Activated CD4-positive, alpha-beta T cell treated with anti-CD3 and anti-CD28 coated beads, Interleukin-2, amount 50 U/mL, for 4 hours (primary cell): ENCODE data around the gene ZKSCAN4.

ENCODE experiments used
- DNase-seq, 2 experiments: peaks; one replicate each; pipeline ENCODE4 v3.0.0-alpha.2; 2020

The ZKSCAN4 gene

GRCh38 chr6:28245206-28245941 is 6.7 kb downstream of the ZKSCAN4 start:
- DNase-seq: no peak

- no peak for DNase-seq
Observed at GRCh38 chr6:28243946-28244345, 8.1 kb downstream of the ZKSCAN4 start.

GRCh38 chr6:28240471-28240870 is 11.6 kb downstream of the ZKSCAN4 start:
- no peak for DNase-seq

DNA sequence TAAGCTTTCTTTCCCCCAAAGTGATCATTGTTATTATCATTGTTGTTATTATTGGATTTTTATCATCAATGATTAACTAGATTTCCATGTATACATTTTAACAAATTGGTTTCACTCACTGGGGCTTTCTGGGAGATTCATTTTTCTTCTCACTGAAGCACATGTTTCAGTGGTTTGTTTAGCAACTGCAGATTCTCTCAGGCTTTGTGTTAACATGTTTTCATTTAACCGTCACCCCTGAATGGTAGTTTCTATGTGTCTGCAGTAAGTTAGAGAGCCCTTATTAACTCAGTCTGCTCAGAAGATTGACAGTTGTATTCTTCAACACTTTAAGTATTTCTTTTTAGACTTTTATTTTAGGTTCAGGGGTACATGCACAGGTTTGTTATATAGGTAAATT is 12.4 kb downstream of the ZKSCAN4 start:
- DNase-seq: no peak

- no peak for DNase-seq
Observed at GRCh38 chr6:28235912-28236452, 16.1 kb downstream of the ZKSCAN4 start.

DNA sequence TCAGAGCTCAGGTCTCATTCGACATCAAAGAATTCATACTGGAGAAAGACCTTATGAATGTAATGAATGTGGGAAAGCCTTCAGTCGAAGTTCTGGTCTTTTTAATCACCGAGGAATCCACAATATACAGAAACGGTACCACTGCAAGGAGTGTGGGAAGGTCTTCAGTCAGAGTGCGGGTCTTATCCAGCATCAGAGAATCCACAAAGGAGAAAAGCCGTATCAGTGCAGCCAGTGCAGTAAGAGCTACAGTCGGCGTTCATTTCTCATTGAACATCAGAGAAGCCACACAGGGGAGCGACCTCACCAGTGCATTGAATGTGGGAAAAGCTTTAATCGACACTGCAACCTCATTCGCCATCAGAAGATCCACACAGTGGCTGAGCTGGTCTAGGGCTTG is 19.3 kb downstream of the ZKSCAN4 start:
- DNase-seq: no peak

GRCh38 chr6:28226460-28226859 is 25.6 kb downstream of the ZKSCAN4 start:
- no peak for DNase-seq

GRCh38 chr6:28225056-28225834 is 26.8 kb downstream of the ZKSCAN4 start, which contains the start of gene ZSCAN9:
Gene ZSCAN9, plus strand, starts transcription at chr6:28225275. Its CDS starts 1,810 bp downstream, at chr6:28227085.
- DNase-seq: no peak

DNA sequence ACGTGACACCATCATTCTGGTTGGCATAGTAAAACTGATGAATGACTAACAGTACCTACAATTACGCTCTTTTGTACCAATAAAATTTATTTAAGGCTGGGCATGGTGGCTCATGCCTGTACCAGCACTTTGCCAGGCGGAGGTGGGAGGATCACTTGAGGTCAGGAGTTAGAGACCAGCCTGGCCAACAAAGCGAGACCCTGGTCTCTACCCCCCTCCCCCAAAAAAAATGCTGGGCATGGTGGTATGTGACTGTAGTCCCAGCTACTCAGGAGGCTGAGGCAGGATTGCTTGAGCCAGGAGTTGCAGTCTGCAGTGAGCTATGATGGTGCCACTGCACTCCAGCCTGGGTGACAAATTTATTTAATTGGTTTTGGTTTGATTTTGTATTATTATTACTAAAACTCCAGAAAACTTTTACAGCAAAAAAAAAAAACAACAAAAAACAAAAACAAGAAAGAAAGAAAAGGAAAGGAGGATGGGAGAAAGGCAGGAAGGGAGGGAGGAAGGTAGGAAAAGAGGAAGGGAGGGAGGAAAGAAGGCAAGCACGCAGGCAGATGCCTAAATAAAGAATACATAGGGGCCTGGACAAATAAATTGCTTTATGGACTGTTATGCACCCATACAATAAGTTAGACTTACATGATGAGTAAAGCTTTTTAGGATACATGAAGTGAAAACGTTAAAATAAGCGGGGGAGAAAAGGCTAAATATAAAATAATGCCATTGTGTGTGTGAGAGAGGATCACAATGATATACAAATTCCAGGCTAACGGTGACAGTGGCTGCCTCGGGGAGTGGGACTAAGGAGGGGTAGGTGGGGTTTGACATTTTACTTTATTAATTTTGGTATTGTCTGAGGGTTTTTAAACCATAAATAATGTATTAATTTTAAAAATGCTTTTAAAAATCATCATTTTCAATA is 27.7 kb downstream of the ZKSCAN4 start:
- no peak for DNase-seq

DNA sequence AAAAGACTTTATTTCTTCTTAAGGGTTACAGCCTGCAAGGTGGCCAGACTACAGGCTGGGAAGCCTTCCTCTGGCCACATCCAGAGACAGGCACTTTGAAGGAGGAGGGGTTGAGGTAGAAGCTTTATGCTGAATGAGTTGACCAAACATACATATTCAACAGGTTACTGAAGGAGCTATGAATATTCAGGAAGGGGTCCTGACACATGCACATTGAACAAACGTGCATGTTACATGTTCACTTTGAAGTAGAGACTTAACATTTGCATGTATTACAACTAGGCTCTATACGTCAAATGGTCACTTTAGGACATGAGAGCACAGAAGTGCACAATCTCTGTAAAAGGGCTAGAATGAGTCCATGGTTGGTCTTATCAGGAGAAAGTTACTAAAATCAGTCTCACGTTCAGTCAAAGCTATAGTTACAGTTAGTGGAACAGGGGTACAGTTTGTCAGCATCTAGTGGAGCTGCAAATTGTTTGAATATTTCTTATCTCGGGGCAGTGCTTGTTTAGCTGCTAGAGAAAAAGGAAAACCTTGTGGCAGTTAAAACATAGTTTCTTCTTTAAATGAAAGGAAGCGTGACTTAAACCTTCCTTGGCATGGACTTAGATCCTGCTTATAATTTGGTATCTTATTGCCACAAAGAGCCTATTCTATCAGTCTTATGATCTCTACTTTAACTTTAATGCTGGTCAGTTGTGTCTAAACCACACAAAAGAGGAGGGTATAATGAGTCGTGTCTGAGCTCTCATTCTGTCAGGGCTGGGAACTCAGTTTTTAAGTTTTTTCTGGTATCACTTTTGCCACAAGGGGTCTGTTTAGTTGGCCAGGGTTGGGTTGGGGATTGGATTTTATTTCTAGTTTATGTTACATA is 31.6 kb downstream of the ZKSCAN4 start:
- no peak for DNase-seq

DNA sequence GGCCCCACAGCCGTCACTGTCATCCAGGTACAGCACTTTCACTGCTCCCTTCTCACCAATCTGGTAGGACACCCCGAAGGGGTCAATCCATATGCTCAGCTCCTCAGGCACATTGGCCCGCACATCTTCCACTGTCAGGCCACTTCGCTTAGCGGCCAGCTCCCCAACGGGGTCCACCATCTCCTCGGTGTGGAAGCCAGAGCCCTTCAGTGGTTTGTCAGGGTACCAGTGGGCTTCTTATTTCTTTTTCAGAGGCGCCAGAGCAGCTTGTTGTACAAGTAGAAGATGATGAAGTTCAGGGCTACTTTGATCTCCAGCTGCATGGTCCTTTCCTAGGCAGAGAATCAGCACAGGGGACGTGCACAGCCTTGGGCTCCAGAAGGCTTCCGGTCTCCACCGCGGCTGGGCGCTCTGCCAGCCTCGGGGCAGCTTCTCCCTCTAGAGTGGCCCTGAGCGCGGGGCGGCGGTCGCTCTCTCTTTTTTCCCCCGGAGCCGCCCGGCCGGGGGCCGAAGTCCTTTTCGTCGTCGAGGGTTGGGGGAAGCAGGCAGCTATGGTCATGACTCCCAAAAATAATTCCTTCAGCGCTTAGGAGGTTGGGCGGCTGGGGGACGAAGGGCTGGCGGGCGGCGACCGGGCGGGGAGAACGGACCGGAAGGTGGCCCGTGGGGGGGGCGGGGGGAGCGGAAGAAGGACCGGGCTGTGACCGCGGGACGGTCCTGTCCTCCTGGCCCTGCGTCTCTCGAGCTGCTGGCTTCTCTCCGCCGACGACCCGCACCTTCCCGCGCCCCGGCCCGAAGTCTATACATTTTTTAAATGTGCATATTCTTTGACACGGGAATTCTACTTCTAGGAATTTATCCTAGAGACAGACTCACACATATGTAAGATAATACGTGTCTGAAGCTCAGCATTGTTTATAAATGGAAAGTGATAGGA is 33.5 kb downstream of the ZKSCAN4 start:
- no peak for DNase-seq

- DNase-seq: no peak
Observed at GRCh38 chr6:28217890-28218289, 34.2 kb downstream of the ZKSCAN4 start.

GRCh38 chr6:28215425-28215824 is 36.6 kb downstream of the ZKSCAN4 start:
- no peak for DNase-seq

DNA sequence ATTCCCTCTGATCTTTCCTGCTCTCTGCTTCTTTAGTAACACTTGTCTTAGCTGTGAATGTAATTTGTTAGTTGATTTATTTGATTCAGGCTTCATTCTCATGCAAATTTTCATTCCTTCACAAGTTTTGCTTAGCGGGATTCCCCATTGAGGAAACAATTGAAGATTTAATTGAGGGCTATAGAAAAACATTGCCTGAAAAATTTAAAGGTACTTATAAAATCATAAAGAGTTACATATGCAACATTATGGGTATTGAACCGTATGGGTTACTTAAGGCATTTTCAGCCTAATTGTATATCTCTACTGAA is 38.9 kb downstream of the ZKSCAN4 start:
- DNase-seq: no peak

- no peak for DNase-seq
Observed at GRCh38 chr6:28212510-28213212, 39.4 kb downstream of the ZKSCAN4 start.

DNA sequence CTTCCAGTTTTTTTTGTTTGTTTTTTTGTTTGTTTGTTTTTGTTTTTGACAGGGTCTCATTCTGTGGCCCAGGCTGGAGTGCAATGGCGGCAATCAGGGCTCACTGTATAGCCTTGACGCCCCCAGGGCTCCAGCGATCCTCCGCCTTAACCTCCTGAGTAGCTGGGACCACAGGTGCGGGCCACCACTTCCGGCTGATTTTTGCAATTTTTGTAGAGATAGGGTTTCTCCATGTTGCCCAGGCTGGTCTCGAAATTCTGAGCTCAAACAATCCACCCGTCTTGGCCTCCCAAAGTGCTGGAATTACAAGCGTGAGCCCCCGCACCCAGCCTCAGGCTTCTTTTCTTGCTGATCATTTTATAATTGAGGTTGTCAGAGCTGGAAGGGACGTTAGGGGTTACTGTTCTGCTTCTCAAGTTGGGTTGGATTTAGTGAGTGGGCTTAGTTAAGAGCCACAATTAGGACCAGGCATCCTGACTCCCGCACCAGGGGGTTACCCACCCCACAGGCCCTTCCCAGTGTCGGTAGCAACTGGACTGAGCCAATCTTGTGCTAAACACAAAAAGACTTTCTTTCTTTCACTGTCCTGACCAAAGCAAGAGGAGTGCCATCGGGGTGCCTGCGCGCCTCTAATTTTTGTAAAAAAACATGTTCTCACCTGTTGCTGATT is 40.1 kb downstream of the ZKSCAN4 start:
- no peak for DNase-seq

- DNase-seq: no peak
Observed at GRCh38 chr6:28209753-28210535, 42.1 kb downstream of the ZKSCAN4 start.

GRCh38 chr6:28208111-28208659 is 43.9 kb downstream of the ZKSCAN4 start:
- DNase-seq: no peak
